ENCODE data around the gene TPPP3. TPM values are rescaled to one million over a fixed set of nuclear protein-coding genes. Genes with fewer than 3 reads are reported as not detected.
A peak's percentile ranks its signal among the peaks of the same experiment; 100 is the strongest.
"Not testable (repeated sequence)": the region's sequence is repeated elsewhere in the genome, so short reads cannot be mapped to it uniquely, and the experiment has no call there.

Gene TPPP3
- total RNA-seq, 1 donor from 2014 or later: 3.2 TPM

DNA sequence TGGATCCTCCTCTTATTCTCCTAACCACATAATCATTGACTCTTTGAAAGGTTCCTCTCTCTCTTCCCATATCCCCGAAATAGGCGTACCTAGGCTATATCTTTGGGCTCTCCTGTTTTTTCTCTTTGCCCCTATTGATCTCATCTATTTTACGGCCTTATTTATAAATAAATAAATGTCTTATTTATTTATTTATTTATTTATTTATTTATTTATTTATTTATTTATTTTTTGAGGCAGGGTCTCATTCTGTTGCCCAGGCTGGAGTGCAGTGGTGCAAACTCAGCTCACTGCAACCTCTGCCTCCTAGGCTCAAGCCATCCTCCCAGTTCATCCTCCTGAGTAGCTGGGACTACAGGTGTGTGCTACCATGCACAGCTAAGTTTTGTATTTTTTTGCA lies 40.8 kb downstream of the TPPP3 start:
- DNase-seq (ENCODE audit: extremely low read depth, low read depth, low spot score): not testable (repeated sequence)

DNA sequence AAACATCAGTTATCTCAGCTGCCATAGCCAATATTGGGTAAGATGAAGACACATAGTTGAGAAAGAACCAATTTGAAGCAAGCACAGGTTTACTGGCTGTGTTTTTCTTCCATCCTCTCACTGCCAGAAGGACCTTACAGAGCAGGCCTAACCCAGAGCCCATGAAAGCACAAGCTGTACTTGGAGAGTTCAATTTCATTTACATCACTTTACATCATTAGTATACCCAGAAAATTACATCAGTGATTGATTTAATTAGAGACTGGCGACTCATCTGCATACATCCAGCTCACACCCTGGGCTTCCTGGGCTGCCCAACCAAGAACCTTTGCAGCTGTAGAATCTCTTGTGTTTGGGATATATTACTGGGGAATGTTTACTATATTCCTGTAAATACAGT lies 43.0 kb downstream of the TPPP3 start:
- DNase-seq (ENCODE audit: extremely low read depth, low read depth, low spot score): no peak

DNA sequence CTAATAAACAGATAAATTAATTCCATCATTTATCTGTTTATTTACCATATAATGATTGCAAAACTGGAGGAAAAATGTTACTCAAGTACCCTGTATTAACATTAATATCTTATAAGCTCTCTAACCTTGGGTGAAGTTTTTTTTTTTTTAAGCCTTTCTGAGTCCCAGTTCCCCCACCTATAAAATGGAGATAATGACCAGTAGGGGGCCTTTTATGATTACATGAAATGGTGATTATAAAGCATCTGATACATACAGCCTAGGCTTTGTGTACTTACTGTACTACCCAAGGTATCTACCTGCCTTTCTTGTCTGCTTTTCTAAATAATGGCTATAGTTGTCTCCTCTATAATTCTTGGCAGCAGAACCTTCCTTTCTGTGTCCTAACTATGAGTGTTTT lies 44.1 kb downstream of the TPPP3 start:
- no peak for DNase-seq (ENCODE audit: extremely low read depth, low read depth, low spot score)

DNA sequence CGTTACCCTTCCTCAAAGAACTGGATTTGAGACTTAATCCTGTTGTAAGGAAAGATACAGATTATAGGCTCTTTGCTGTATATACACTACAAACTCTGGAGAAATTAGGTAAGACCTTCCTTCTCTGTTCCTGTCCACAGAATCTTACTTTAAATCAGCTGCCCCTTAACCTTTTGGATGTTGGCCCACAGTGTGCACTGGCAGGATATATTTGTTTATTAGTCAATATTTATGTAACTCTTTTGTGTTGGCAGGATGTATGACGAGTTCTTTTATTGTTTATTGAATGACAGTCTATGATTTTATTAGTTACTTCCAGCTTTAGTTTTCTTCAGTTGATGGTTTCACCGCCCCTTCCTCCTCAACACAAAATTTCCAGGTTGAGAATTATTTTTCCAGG lies 47.0 kb downstream of the TPPP3 start:
- DNase-seq (ENCODE audit: extremely low read depth, low read depth, low spot score): peak; percentile 52

DNA sequence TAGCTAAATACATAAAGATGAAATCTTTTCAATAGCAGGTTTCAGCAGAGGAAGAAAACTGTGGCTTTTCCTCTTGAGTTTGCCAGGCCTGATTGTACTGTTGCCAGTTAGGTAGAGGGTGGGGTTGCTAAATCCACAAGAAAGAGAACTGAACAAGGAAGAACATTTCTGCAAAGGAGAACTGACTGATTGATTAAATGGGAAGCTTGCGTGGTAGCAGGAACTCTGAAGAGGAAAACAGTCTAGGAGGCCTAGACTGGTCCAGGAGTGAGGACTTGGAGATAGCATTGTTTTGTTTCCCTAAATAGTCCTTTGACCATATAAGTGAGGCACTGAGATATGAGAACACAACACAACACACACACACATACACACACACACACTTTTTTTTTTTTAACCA lies 47.9 kb downstream of the TPPP3 start:
- no peak for DNase-seq (ENCODE audit: extremely low read depth, low read depth, low spot score)

DNA sequence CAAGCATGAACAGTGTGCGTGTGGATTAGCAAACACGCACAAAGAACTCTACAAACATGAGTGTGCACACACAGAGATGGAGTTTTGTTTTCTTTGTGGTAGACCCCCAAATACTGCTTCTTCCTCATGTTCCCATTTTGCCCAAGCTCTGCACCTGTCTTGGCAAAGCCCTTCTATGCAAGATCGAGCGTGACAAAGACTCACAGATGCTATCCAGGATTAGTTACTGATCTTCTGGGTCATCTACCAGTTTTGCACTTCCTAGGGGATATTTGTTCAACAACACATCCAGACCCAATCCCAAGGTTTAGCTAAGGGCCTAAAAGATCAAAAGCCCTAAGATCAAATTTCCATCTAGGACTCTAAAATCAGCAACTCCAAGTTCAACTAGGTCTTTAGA lies 50.7 kb downstream of the TPPP3 start:
- no peak for DNase-seq (ENCODE audit: extremely low read depth, low read depth, low spot score)

DNA sequence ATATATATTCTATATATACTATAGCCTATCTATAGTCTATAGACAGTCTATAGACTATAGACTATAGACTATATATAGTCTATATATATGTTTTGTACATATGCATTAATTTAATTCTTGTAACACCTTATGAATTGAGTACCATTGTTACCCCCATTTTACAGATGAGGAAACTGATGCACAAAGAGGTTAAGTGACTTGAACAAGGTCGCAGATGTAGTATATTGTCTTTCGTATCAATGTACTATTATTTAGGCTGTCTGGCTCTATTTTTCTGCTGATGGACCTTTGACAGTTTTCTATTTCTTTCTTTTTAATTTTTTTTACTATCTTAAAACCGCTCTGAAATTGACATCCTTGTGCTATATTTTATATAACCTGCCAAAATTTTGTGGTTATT lies 52.0 kb downstream of the TPPP3 start:
- no peak for DNase-seq (ENCODE audit: extremely low read depth, low read depth, low spot score)

Other genes starting within 250 kb of the TPPP3 start
- gene B3GNT9, start 242.5 kb downstream of the TPPP3 start, total RNA-seq: 0.73 and 5.3 TPM in 2 replicates
- 25.4 and 27.8 TPM in 2 replicates for gene TRADD, start 233.6 kb downstream of the TPPP3 start, total RNA-seq
- gene FBXL8, start 233.5 kb downstream of the TPPP3 start, total RNA-seq: 11.3 and 16.6 TPM in 2 replicates
- 2.9 and 4.8 TPM in 2 replicates for gene HSF4, start 228.8 kb downstream of the TPPP3 start, total RNA-seq
- gene NOL3, start 223.0 kb downstream of the TPPP3 start, total RNA-seq: 8.4 and 15.3 TPM in 2 replicates
- gene MATCAP1, start 209.5 kb downstream of the TPPP3 start, total RNA-seq: 20.1 and 25.3 TPM in 2 replicates
- gene EXOC3L1, start 203.4 kb downstream of the TPPP3 start, total RNA-seq: 12.0 and 27.4 TPM in 2 replicates
- 78.3 and 122 TPM in 2 replicates for gene E2F4, start 201.3 kb downstream of the TPPP3 start, total RNA-seq
- 0.53 and 2.0 TPM in 2 replicates for gene ELMO3, start 194.4 kb downstream of the TPPP3 start, total RNA-seq
- 29.0 and 36.8 TPM in 2 replicates for gene TMEM208, start 166.4 kb downstream of the TPPP3 start, total RNA-seq
- gene FHOD1, start 146.0 kb downstream of the TPPP3 start, total RNA-seq: 47.3 and 47.5 TPM in 2 replicates
- 0.82 and 2.3 TPM in 2 replicates for gene SLC9A5, start 144.5 kb downstream of the TPPP3 start, total RNA-seq
- 15.4 and 22.4 TPM in 2 replicates for gene PLEKHG4, start 114.0 kb downstream of the TPPP3 start, total RNA-seq
- gene KCTD19, start 66.8 kb downstream of the TPPP3 start, total RNA-seq: 0.23 TPM in 1 of 2 replicates, not detected in the other
- 1.2 and 1.4 TPM in 2 replicates for gene LRRC36, start 66.7 kb downstream of the TPPP3 start, total RNA-seq
- 18.3 and 23.7 TPM in 2 replicates for gene ZDHHC1, start 23.0 kb upstream of the TPPP3 start, total RNA-seq
- not detected in 2 replicates for gene HSD11B2, start 37.6 kb upstream of the TPPP3 start, total RNA-seq
- 158 and 218 TPM in 2 replicates for gene ATP6V0D1, start 87.7 kb upstream of the TPPP3 start, total RNA-seq
- gene AGRP, start 90.0 kb upstream of the TPPP3 start, total RNA-seq: not detected in 2 replicates
- gene RIPOR1, start 135.3 kb upstream of the TPPP3 start, total RNA-seq: 132 and 181 TPM in 2 replicates
- gene CTCF, start 169.0 kb upstream of the TPPP3 start, total RNA-seq: 27.7 and 34.2 TPM in 2 replicates

Measured in glomerular endothelial cell (primary cell).